HG03196 (cell line): ENCODE results near the gene E2F2.

Experiments
- ATAC-seq: cut with Tn5 transposase; IDR thresholded peaks from one replicate; pipeline ENCODE4 v1.9.1; 2021; ENCODE audit not compliant: unreplicated experiment

Gene E2F2

GRCh38 chr1:23563755-23564374 is 32.8 kb upstream of the E2F2 start:
- ATAC-seq: no peak

GRCh38 chr1:23563003-23563402 is 32.0 kb upstream of the E2F2 start:
- ATAC-seq: no peak

- ATAC-seq: no peak
Observed at GRCh38 chr1:23562137-23562876, 31.3 kb upstream of the E2F2 start.

- ATAC-seq: no peak
Observed at GRCh38 chr1:23561813-23562100, 30.7 kb upstream of the E2F2 start.

GRCh38 chr1:23561076-23561812 is 30.2 kb upstream of the E2F2 start:
- ATAC-seq: no peak

- ATAC-seq: no peak
Observed at GRCh38 chr1:23559985-23560741, 29.1 kb upstream of the E2F2 start.

- ATAC-seq: peak; percentile 60
Observed at GRCh38 chr1:23559136-23559984, 28.3 kb upstream of the E2F2 start, which contains the start of gene ID3. ID3 (minus strand) TSS chr1:23559501; CDS start chr1:23559426, 75 bp downstream.

GRCh38 chr1:23558872-23559135 is 27.8 kb upstream of the E2F2 start:
- no peak for ATAC-seq

GRCh38 chr1:23558140-23558871 is 27.3 kb upstream of the E2F2 start:
- no peak for ATAC-seq

- ATAC-seq: no peak
Observed at GRCh38 chr1:23557471-23558124, 26.6 kb upstream of the E2F2 start.

- no peak for ATAC-seq
Observed at GRCh38 chr1:23556635-23557470, 25.8 kb upstream of the E2F2 start.

- no peak for ATAC-seq
Observed at GRCh38 chr1:23555986-23556634, 25.1 kb upstream of the E2F2 start.

- ATAC-seq: no peak
Observed at GRCh38 chr1:23555270-23555985, 24.4 kb upstream of the E2F2 start.

GRCh38 chr1:23554481-23555269 is 23.6 kb upstream of the E2F2 start:
- ATAC-seq: peak; percentile 42

- no peak for ATAC-seq
Observed at GRCh38 chr1:23554127-23554480, 23.1 kb upstream of the E2F2 start.

- ATAC-seq: no peak
Observed at GRCh38 chr1:23553231-23554126, 22.4 kb upstream of the E2F2 start.
